ENCODE measurements around the gene DRAP1.

- TF ChIP-seq CTCF (IDR thresholded peaks at IDR 0.05): no peak
- TF ChIP-seq POLR2A (IDR thresholded peaks at IDR 0.05): no peak
These were observed 20.4 kb upstream of the DRAP1 start for GRCh38 chr11:65898656-65899355.
